HG03457 (cell line): Measurements from ENCODE around the gene FBXL20.

Source experiments
- ATAC-seq: cut with Tn5 transposase; IDR thresholded peaks from one replicate; pipeline ENCODE4 v1.9.1; 2021; ENCODE audit warnings: moderate number of reproducible peaks; ENCODE audit not compliant: unreplicated experiment

The FBXL20 gene

DNA sequence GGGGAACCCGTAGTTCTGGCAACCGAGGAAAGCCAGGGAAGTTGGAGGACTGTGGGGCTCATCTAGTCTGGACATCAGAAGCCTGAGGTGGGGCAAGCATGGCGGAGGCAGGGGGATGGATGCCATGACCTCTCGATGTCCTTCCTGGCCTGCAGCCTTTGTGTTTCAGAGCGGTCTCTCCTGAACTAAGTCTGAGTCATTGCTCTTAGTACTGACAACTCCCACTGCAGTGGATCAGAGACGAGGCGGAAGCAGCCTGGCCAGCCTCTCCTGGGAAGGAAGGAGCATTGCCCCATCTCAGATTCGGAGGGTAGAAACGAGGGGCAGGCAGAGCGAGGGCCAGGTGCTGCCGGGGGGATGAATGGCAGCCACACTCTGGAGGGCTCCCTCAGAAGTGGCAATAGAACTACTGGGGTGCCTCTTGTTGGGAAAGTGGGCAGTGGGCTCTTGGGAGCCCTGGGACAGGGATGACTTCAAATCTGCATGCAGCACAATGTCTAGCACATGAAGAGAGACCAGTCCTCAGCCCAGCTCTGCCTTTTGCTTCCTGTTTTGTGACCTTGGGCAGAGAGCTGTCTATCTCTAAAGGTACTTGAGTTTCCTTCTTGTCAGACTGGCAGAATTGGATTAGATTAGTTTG lies 172.0 kb downstream of the FBXL20 start:
- no peak for ATAC-seq

DNA sequence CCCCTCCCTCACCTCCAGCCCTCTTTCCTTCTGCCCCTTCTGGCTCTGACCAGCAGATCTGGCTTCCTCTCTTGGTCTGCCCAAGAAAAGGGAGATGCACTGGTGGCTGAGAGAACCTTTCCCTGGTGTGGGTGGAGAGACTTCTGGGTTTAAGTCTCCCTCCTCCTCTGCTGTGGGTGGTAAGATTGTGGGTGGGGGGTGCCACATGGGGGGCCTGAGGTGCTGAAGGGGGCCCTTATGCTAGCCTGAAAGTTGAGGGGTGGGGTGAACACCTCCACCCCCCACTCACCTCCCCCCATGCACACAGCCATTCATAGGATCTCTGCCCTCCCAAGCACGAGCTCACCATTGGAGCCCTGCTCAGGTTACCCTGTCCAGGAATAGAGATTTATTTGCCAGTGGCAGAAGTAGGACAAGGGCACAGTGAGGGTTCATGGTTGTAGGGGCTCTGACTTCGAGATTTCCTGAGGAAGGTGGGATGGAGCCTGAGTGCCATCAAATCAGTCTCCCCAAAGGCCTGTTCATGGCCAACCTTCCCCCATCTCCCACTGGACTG lies 174.0 kb downstream of the FBXL20 start:
- no peak for ATAC-seq

DNA sequence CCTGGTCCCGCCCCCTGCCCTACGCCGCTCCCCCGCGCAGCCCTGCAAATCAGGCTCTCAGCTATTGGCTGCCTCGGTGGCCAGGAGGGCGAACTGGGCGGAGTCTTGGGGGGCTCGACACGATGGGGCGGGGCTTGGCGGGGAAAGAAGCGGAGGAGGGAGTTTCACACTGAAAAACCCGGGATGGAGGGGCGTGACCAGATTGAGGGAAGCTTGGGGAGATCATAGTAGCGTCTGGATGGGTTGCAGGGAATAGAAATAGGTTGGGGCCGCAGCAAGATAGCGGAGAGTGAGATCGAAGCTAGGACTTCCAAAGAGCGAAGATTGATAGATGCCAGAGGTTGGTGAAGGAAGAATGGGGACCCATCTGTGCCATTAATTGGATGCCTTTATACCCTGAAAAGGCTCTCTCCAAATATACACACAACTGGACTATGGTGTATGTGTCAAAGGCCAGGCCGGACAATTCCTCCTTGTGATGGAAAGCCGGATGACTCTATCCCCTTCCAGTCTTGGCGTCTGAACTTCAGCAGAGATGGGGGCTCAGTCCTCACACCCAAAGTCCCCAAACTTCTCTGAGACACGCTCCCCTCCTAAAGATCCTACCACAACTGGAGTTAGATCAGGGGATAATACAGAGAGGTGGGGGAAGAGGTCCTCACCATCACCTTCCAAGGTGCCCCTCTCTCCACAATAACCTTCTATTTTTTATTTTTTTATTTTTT lies 175.3 kb downstream of the FBXL20 start:
- ATAC-seq = no peak

DNA sequence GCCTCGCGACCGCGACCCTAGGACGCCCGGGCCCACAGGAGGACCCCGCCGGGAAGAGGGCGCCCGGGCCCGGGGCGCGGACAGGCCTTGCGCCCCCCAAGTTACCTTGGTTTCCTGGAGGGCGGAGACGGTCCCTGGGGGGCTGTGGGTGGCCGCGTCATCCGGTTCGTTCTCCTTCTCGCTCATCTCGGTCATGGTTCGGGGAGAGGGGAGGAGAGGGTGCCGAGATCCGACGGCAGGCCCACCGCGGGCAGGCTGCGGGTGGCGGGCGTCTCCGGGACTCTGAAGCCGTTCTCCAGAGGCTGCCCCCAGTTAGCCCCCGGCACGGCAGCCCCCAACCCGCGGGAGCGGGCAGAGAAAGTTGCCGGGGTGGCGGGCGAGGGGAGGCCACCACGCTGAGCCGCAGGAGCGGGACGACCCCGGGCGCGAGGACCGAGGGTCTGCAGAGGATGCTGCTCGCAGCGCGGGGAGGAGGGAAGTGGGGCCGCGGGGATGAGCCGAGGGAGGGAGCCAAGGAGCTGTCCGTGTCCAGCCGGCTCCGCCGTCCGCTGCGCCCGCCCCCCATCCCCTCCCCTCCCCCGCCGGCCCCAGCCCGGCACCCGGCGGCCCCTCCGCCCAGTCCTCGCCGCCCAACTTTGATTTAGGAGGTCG lies 176.0 kb downstream of the FBXL20 start, which contains the start of gene STAC2:
Gene STAC2, minus strand, starts transcription at position 638 of the 651 bp plus-strand sequence. Its CDS starts 443 bp downstream, at position 195.
- ATAC-seq = no peak

DNA sequence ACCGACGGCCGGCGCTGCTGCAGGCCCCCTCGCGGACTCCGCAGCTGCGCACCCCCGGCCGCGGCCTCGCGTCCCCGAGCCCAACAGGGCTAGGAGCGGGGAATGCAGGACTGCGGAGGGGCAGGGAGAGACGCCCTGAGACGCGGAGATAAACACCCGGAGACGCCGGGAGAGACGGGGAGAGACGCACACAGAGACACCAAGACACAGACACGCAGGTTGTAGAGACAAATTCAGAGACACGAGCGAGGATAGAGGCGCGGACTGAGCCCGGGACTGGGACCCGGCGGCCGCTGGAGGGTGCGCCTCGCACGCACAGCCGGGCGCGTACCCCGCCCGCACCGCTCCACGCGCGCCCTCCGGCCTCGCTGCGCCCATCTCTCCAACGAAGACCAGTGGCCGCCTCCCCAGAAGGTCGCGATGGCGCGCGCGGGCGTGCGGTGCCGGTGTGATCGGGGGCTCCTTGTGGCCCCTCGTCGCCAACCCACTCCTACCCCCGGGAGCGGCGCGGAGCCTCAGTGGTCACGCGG lies 176.6 kb downstream of the FBXL20 start:
- no peak for ATAC-seq

DNA sequence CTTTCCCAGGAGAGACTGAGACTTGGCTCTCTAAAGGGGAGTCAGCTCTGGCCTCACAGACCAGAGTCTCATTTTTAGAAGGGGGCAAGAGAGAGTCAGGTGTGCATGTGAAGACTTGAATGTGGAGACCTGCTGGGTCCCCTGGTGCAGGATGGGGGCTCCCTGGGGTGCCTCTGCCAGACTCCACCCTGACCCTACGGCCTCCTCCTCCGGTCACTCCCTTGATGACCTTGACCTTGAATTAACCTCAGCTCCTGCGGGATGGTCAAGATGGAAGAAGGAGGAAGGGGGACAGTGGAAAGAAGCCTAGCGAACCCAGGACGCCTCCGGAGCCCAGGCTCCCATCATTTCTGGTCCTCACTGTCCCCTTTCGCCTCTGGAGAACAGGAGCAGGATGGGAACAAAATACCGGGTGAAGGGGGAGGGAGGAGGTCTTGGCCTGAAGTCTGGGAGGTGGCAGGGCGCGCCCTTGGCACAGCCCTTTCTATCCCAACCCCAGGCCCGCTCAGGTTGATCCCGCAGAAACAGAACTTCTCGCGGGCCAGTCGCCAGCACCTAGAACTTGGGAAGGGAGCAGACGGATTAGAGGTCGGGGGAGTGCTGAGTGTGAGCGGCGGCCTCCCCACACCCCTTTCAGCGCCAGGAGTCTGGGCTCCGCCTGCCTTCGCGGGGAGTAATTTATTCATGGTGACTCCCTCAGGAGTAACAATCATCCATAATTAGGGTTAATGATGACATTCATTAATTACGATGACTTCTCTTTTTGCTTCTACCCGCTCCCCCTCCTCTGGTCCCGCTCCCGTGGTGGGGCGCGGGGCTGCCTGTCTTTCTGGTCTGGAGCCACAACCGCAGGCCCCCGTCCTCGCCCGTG lies 177.3 kb downstream of the FBXL20 start:
- no peak for ATAC-seq

DNA sequence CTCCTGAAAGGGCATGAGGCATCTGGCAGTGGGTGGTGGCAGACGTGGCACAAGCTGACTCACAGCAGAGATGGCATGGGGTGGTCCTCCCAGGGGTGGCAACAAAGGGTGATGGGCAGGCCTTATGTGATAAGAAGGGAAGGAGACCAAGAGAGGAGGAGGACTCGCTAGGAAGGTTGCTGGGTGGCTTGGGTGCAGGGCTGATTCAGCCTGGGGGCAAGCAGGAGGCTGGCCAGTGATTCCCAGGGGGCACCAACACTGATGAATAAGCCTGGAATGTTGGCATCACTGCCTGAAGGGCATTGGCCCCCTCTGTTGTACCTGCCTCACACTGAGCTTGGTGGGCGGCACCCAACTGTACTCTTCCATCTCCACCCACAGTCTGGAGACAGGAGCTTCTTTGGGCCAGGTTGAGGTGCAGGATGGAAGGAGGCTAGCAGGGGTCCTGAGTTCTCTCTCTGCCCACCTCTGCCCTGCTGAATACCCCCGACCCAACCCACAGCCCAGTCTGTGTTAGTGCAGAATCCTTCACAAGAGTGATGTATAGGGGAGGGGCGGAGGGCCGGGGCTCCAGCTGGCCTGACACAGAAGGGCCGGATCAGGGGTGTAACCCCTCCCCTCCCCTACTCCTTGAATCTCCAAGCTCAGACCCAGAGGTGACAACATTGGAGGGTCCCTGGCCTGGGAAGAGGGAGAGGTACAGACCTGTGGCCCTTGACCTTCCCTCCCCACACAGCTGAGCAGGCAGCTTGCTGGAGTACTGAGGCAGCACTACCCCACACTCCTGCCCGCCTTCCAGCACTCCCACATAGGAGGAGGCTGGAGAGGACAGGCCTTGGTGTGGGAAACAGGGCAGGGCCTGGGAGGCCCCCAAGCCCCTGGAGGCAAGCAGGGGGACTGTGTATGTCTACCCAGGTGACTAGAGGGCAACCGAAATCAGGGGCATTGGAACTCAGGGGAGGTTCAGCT lies 178.3 kb downstream of the FBXL20 start:
- no peak for ATAC-seq

DNA sequence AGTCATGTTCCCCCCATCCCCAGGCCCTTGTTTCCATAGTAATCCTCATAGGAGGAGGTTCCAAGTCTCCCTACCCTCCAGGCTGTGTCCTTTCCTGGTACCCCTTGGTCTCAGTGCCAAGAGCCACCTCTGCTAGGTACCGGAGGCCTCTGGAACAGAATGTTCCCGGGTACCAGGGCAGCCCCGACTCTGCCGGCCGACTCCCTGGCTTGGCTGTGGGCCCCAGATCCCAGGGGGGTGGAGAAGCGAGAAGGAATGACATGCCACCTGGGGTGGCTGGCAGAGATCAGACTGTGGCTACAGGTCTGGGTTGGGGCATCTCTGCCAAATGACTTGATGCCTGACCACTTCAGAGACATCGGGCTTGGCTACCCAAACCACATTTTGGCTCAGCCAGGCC lies 179.3 kb downstream of the FBXL20 start:
- no peak for ATAC-seq

DNA sequence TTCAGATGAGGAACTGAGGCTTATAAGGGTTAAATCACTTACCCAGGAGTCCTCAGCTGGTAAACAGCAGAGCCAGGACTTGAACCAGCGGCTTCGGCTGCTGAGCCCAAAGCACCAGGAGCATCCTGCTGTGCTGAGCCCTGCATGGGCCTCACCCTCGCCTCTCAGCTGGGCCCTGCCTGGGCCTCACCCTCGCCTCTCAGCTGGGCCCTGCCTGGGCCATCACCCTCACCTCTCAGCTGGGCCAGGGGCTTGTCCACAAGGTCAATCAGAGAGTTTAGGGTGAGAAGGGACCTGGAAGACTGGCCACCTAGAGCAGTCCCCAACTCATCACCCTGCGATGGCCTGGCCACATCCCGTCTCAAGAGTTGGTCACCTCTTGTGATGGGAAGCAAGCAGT lies 179.9 kb downstream of the FBXL20 start:
- ATAC-seq = no peak

DNA sequence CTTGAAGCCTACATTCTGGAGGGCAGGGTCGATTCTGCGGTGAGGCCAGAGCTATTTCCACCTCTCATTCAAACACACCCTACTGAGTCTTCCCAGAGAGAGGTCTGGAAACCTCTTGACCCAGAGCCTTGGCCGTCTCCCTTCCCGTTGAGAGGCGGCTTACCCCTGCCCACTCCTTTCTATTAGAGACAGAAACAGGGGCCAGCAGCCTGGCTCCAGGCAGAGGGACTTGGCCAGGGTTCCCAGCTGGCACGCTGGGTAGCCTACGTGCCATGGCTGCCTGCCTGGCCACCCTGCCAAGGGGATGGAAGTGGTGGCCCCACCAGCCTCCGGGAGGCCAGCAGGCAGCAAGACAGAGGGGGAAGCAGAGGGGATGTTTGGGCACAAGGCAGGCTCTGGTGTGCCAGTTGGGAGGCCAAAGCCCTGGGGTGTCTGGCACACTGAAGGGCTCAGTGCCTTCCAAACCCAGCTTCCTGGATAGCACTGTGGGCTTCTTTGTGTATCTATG lies 181.7 kb downstream of the FBXL20 start:
- no peak for ATAC-seq

DNA sequence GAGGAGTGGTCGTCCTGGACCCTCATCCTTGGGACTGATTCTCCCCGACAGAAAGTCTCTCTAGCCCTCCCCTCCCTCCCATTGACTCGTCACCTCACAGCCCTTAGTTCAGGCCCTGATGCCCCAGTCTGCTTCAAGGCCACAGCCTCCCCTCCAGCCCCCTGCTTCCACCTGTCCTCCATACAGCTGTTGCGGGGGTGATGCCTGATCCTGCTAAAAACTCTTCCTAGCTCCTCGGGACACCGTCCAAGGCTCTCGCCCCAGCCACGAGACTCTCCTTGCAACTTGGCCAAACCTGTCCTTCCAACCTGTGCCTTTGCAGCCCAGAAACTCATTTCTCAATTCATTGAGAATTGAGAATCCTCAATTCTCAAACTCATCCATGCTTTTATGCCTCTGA lies 182.5 kb downstream of the FBXL20 start:
- no peak for ATAC-seq

DNA sequence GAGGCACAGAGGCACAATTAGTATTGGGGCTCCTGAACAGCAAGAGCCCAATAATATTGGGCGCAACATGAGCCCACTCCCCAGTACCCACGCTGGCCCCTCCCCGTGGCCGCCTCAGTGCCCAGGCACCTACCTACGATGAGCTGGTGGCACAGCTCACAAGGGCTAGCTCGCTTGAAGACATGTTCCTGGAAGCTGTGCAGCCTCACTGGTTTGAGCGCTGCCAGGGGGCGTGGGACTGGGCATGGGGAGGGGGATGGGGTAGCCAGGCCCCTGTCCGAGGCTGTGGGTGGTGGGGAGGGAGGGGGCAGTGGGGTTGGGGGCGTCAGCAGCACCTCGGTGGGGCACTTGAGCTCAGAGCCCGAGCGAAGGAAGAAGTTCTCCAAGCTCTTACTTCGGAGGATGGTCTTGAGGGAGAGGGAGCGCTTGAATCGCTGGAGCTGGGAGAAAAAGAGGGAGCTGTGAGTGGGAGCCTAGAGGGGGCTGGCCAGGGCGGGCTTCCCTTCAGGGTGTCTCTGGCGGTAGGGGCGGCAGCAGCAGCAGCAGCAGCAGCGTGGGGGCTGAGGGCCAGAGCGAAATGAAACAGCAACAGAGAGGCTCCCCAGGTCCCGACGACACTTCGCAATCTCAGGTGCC lies 183.6 kb downstream of the FBXL20 start:
- no peak for ATAC-seq

DNA sequence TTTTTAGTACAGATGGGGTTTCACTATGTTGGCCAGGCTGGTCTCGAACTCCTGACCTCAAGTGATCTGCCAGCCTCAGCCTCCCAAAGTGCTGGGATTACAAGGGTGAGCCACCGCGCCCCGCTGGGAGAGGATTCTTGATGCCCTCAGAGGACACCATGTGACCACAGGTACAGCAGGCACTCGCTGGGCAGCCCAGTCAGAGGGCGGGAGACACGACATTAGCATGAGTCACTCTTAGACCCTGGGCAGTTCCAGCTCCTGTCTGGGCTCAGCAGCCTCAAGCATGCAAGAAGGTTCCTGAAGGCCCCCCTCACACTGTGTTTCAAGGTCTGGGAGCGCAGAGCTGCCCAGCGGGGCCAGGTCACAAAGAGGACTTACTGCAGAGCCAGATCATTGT lies 187.6 kb downstream of the FBXL20 start:
- ATAC-seq = no peak

DNA sequence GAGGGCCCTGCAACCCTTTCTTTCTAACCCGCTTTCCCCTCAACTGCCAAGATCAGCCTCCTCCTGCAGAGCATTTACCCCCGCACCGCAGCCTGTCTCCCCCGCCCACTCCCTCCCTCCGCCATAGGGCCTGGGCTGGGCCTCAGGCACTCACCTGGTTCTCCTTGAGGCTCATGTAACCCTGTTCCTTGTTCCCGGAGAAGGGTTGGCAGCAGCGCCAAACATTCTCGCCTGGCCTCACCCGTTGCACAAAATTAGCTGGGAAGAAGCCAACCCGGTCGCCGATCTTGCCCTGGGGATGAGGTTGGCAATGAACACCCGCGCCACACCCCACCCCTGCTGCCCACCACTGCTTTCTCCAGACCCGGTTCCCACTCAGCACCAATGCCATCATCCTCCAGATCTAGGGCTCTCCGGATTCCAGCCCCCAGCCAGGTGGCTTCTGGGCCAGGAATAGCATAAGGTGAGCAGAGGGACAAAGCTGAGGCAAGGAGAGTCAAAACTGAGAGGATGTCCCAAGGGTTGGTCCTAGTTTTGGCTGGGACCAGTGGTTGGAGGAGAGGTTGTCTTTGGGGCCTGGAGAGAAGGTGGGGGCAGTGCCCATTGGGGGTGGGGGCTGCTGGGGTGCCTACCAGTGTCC lies 188.5 kb downstream of the FBXL20 start:
- ATAC-seq = no peak

DNA sequence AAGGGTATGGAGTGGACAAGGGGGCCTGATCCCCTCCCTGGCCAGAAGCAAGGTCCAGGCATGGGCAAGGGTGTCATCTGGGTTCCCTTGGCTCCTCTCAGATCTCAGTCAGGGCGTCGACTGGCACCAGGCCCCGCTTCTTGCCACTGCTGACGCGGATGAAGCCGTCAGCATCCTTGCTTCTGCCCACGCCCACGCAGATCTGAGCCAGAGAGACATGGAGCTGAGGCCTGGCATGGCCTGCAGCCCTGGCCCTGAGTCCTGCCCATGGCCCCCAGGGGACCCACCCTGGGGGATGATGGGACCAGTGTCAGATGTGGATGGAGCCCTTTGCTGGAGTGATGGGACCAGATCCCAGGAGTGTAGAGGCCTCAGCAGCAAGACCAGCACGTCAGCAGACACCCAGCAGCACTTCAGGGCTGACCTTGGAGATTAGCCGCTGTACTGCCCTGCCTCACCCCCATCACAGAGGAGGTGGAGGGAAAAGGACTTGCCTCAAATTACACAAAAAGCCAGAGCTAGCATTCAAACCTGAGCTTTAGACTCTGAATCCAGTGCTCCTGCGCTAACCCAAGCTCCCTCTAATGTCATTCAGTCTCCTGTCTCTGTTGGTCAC lies 189.1 kb downstream of the FBXL20 start:
- no peak for ATAC-seq

DNA sequence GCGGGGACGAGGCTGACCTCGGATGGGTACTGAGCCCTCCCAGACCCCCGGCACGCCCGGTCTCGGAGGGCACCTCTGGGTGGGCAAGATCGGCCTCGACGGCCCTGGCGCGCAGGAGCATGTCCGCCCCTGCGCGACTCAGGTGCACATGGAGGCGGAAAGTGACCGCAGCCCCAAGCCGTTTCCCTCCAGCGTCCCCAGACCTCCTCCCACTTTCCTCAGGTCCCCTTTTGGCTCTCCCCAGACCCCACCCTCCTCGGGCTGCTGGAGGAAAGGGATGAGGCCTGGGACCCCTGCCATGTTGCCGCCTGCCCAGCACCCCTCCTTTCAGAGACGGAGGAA lies 191.4 kb downstream of the FBXL20 start:
- ATAC-seq = no peak

DNA sequence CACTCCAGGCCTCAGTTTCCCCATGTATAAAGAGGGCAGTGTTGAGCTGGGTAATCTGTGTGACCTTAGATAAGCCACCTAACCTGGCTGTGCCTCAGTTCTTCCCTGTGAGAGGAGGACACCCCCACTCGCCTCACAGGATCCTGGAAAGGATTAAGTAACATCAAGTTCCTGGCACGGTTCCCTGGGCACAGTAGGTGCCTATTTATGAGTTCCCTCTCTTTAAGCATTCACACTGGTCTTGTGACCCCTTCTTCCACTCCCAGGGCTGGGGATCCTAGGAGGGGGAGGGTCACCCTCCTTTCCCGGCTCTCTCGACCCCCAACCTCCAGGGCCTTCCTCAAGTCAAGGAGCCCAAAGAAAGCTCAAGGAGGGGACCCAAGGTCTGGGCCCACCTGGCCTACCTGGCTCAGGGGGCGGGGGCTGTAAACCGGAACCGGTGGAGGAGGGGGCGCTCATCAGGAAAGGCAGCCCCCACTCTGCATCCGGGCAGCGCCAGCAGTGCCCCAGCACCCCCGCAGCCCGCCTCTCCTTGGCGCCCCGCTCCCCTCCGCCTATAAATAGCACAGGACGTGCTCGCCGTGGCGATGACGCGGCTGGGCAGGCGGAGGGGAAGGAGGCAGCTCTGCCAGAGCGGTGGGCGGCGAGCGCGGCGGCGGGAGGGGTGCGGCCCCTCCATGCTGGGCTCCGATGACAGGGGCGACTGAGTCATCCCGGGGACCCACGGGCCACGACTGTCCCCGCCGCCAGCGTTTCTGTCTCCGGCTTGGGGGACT lies 191.9 kb downstream of the FBXL20 start:
- ATAC-seq = no peak
